NCI-H524 treated with DMSO at 0.1 percent for 48 hours (cell line): ENCODE results near the gene FAM168A.

Source experiments
- DNase-seq: peaks from one replicate; lab custom pipeline; 2025; lab: John Stamatoyannopoulos, UW

FAM168A gene

GRCh38 chr11:73597956-73598718 lies at the start of gene FAM168A:
Gene FAM168A (minus strand): TSS chr11:73598112. CDS start chr11:73468474, 129,638 bp downstream.
- DNase-seq = peak; percentile 91

- peak; percentile 40 for DNase-seq
Measured at GRCh38 chr11:73647459-73648100, 49.7 kb upstream of the FAM168A start.

- DNase-seq = no peak
Measured at GRCh38 chr11:73645972-73646631, 48.2 kb upstream of the FAM168A start, which contains the start of gene PLEKHB1. Gene PLEKHB1 (plus strand): TSS chr11:73646581. CDS start chr11:73646609, 28 bp downstream.

GRCh38 chr11:73645121-73645969 lies 47.4 kb upstream of the FAM168A start:
- DNase-seq = no peak

GRCh38 chr11:73641668-73642067 lies 43.8 kb upstream of the FAM168A start:
- DNase-seq = no peak

GRCh38 chr11:73640592-73640991 lies 42.7 kb upstream of the FAM168A start:
- no peak for DNase-seq

GRCh38 chr11:73637012-73637411 lies 39.1 kb upstream of the FAM168A start:
- no peak for DNase-seq

GRCh38 chr11:73636249-73636648 lies 38.3 kb upstream of the FAM168A start:
- DNase-seq = no peak

GRCh38 chr11:73635721-73636120 lies 37.8 kb upstream of the FAM168A start:
- no peak for DNase-seq

- DNase-seq = no peak
Measured at GRCh38 chr11:73633999-73634398, 36.1 kb upstream of the FAM168A start.

GRCh38 chr11:73632996-73633395 lies 35.1 kb upstream of the FAM168A start:
- no peak for DNase-seq

- no peak for DNase-seq
Measured at GRCh38 chr11:73629907-73630306, 32.0 kb upstream of the FAM168A start.

- peak; percentile 41 for DNase-seq
Measured at GRCh38 chr11:73625696-73626318, 27.9 kb upstream of the FAM168A start.

- no peak for DNase-seq
Measured at GRCh38 chr11:73623686-73624085, 25.8 kb upstream of the FAM168A start.

- DNase-seq = no peak
Measured at GRCh38 chr11:73622926-73623593, 25.1 kb upstream of the FAM168A start.

GRCh38 chr11:73614591-73614990 lies 16.7 kb upstream of the FAM168A start:
- no peak for DNase-seq

GRCh38 chr11:73612601-73613140 lies 14.8 kb upstream of the FAM168A start:
- DNase-seq = no peak

- no peak for DNase-seq
Measured at GRCh38 chr11:73598719-73599379, 937 bp upstream of the FAM168A start.

- no peak for DNase-seq
Measured at GRCh38 chr11:73597336-73597955, 466 bp downstream of the FAM168A start.

- no peak for DNase-seq
Measured at GRCh38 chr11:73596547-73596946, 1.4 kb downstream of the FAM168A start.
